ENCODE data around the gene RXRA.

Gene RXRA

GRCh38 chr9:134420974-134421432, 94.7 kb downstream of the RXRA start:
- no peak for DNase-seq

GRCh38 chr9:134421888-134422287, 95.6 kb downstream of the RXRA start:
- no peak for DNase-seq

DNA sequence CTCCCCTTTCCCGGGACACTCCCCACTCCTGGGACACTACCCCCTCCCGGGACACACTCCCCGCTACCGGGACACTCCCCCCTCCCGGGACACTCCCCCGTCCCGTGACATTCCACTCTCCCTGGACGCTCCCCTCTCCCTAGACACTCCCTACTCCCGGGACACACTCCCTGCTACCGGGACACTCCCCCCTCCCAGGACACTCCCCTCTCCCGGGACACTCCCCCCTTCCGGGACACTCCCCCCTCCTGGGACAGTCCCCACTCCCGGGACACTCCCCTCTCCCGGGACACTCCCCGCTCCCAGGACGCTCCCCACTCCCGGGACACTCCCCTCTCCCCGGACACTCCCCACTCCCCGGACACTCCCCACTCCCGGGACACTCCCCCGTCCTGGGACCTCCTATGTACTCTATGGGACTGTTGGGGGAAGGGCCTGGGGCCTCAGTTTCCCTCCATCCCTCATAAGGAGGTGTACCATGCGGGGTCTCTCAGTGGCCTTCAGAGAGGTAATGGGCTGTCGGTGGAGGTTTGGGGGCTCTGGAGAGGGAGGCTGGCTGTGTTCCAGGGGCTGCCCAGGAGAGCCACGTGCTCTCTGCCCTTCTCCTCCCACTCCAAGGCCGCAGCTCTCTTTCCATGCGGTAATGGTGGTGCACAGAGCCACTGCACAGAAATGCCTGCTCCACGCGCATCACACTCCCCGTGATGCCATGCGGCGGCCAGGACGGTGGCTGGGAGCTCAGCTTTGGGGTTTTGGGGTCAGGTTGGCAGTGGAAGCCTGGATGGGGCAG, 96.2 kb downstream of the RXRA start:
- no peak for DNase-seq

DNA sequence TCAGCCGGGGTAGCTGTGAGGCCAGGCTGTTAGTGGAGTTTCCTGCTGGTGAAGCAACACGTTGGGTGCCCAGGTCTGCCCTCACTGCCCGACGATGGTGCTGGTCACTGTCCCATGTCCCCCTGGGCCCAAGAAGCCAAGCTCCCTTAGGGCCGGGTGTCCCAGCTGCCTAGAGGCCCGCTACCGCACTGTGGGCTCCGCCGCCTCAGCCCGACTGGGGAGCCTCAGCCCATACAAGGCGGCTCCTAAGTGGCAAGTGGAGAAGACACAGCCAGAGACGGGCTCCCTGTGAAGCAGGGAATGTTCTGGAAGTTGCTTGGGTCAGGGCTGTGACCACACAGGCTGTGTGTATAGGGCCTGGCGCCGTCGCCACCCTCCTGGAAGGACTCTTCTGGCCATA, 96.9 kb downstream of the RXRA start:
- DNase-seq = no peak

DNA sequence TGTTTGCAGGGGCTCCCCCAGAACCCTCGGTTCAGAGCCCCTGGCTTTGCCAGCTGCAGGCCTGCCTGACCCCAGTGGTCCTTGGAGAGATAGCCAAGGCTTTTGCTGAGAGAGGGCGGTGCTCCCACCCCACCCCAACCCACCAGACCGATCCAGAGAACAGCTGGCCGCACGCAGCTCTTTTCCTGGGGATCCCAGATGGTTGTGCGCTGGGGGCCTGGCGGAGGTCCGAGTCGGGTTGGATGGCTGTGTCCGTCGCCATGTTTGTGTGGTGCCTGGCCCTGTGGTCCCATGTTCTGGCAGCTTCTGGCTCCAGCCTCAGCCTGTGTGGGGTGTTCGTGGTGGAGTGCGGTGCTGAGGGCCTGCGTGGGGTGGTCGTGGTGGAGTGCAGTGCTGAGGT, 97.5 kb downstream of the RXRA start:
- DNase-seq = no peak

- DNase-seq = no peak
Measured at GRCh38 chr9:134424818-134425217, 98.6 kb downstream of the RXRA start.

GRCh38 chr9:134425401-134425800, 99.1 kb downstream of the RXRA start:
- DNase-seq = no peak

DNA sequence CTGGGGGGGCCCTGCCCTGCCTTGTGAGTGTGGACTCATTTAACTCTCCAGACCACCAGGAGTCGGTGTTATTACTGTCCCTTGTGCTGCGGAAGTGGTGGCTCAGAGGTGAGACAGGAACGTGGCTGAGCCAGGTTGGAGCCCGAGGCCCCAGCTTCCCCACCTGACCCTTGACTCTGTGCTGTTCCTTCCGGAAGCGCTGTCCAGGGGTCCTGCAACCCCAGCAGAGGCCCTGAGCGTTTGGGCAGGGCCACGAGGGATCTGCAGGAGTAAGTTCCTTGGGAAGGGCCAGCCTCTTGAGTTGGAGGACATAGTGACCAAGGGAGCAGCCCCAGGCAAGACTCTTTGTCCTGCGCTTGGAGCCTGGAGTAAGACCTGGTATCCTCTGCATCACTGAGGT, 99.6 kb downstream of the RXRA start:
- DNase-seq = no peak

DNA sequence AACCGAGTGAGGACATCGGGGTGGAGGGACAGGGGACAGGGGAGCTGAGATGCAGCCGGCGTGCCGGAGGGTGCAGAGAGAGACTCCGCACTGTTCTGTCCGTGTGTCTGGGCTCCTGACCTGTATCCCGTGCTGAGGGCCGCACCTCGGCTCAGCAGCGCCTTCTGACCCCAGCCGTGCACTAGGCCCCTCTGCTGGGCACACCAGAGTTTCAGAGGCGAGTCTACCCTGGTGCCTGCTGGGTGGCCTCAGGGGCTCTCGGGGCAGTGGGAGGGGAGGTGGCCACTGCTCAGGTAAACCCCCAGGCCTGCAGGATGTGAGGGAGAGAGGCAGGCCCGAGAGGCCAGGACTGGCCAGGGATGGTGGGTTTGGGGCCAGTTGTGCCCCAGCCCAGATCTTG, 100.2 kb downstream of the RXRA start:
- no peak for DNase-seq

DNA sequence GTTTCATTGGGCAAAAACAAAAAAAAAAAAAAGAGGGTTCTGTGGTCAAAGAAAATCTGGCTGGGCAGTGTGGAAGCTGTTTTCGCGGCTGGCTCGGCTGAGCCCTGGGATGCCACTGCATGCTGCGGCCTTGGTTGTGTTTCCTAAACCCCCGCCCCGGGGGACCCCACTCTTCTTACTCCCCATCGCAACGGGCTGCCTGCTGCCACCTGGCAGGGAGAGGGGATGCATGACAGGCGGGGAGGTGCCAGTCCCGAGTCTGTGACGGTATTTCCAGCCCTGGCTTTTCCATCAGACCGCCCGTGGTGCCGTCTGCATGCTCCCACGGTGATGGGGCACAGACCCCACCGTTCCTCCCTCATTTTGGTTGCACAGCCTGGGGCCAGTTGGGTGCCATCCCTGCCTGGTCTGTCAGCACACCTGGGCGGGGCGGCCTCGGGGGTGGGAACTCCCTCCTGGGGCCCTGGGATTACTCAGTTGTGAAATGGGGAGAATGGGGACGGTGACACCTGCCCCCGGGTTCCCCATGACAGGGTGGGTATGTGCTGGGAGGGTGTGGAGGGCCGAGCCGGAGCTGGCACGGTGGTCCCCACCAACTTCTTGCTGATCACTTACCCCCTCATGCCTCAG, 101.0 kb downstream of the RXRA start:
- no peak for DNase-seq

DNA sequence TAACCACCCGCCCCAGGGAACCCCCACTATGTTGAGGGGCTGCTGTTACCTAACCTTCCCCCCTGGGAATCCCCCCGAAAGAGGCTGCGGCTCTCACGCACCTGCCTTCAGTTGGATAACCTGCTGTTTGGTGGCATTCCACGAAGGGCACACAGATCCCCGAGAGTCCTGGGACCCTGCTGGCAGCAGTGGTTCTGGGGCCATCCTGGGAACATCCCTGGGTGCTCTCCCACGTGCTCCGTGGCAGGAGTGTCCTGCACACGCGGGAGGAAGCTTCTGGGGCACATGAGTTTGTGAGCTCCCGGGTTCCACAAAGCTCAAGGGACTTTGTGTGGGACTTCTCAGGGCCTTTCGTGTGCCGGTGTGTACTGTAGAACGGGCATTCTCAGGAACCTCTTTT, 102.3 kb downstream of the RXRA start:
- DNase-seq = no peak

GRCh38 chr9:134429007-134429406, 102.8 kb downstream of the RXRA start:
- no peak for DNase-seq

GRCh38 chr9:134429481-134429880, 103.2 kb downstream of the RXRA start:
- no peak for DNase-seq

GRCh38 chr9:134431095-134431494, 104.8 kb downstream of the RXRA start:
- DNase-seq = no peak

DNA sequence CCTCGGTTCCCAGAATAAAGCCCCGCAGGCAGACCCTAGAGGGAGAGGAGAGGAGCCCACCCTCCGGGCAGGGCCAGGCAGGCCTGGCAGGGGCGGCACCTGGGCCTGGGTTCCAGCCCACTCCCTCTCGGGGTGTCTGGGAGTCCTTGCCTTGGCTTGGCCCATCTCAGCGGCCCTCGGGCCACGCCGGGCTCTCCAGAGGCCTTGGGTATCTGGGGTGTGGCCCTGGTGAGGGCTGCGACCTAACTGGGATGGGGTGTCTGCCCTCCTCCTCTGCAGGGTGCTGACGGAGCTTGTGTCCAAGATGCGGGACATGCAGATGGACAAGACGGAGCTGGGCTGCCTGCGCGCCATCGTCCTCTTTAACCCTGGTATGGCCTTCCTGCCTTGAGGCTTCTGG, 105.4 kb downstream of the RXRA start:
- DNase-seq = no peak

DNA sequence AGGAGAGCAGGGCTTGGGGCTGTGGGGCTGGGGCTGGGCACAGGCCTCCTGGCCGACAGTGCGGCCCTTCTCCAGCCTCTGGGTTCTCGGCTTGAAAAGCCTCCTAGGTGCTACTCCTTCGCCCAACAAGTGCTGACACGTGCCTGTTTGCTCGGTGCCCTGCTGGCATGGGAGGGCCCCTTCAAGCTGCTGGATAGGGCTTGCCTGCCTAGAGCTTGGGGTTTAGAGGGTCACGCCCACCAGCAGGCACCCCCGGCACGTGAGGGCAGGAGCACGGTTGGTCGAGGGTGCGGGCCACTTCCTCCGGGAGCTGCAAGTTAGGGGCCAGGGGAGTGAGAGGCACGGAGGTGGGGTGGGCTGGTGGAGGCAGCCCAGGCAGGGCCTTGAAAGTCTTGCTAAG, 106.2 kb downstream of the RXRA start:
- no peak for DNase-seq

GRCh38 chr9:134433101-134433500, 106.8 kb downstream of the RXRA start:
- no peak for DNase-seq

DNA sequence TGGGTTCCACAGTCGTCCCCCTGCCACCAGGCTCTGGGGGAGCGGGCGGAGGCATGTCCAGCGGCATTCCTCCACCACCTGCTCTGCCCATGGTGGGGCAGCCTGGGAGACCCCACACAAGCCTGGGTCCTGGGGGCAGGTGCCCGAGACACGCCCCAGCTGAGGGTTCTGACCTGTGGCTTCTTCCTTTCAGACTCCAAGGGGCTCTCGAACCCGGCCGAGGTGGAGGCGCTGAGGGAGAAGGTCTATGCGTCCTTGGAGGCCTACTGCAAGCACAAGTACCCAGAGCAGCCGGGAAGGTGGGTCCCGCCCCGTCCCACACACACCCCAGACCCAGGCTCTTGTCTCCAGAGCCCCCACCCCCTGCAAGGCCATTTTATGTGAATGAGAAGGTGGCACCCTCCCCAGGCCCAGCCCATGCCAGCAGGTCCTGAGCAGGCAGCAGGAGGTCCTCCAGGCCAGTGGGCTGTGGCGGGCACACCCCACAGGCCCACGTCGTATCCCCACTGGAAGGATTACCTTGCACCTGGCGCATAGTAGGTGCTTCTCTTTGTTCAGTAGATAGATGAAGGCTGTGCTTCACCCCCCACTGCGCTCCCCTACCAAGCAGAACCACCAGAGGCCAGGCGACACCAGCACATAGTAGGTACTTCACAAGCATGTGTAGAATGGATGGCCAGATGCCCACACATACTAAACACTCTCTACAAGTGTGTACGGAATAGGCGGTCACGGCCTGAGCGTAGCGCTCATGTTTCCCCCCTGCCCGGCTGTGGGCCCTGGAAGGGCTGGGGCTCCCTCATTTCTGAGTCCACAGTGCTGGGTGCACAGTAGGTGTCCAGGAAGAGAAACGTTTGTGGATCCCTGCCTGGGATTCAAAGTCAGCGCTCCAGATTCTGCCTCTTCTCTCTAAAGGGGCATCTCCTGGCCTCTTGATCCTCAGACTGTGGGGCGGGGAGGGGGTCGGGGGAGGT, 107.9 kb downstream of the RXRA start:
- DNase-seq = no peak

- no peak for DNase-seq
Measured at GRCh38 chr9:134434894-134435506, 108.7 kb downstream of the RXRA start.

DNA sequence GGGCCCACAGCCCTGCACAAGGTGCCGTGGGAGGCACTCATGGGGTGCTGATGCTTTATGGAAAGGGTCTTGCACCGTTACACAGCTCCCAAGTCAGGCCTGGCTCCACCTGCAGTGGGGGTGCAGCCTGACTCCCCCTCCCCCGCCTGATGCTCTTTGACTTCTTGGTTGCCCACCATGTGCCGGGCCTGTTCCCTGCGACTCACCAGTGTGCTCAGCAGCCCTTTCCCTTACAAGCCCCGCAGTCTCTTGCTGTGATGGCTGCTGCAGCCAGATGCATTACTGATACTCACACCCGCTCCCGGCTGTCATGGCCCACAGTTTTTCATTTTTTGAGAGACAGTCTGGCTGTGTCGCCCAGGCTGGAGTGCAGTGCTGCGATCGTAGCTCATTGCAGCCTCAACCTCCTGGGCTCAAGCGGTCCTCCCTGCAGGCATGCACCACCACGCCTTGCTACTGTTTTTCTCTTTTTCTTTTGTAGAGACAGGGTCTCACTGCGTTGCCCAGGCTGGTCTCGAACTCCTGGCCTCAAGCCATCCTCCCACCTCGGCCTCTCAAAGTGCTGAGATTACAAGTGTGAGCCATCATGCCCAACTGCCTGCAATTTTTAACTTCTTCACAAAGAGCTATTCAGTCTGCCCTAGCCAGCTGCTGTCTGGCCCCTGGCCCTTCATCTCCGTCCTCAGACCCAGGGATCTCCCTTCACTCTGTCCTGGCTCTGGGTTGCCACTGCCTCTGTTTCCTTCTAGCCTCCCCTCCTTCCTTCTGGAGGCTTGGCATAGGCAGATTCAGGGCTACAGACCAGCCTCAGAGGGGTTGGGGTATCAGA, 109.5 kb downstream of the RXRA start:
- no peak for DNase-seq

- DNase-seq = no peak
Measured at GRCh38 chr9:134436379-134436762, 110.1 kb downstream of the RXRA start.

DNA sequence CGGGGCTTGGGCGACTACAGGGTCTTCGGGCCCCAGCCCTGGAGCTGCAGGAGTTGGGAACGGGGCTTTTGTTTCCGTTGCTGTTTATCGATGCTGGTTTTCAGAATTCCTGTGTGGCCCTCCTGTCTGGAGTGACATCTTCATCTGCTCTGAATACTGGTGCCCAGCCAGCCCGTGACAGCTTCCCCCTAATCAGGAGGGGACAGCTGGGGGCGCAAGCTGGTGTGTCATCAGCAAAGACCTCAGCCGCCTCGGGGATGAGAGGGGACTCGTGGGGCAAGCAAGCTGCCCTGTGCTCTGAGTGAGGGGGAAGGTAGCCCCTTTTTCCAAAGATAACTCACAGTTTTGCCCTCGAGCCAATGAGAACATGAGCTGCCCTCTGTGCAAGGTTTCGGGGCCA, 110.7 kb downstream of the RXRA start:
- DNase-seq = no peak
